GM13976 (cell line): ENCODE results near the gene ENAH.

Experiments
- DNase-seq: peaks from one replicate; pipeline ENCODE4 v3.0.0; 2012; ENCODE audit warnings: low spot score
- in situ Hi-C: fragments of 300-500 bp; cut with MboI; formaldehyde crosslinking; loops from one replicate; pipeline ENCODE4 v1.12.0; 2022; ENCODE audit warnings: low sequenced_read_pairs, mixed read lengths, inconsistent platforms; ENCODE audit not compliant: unreplicated experiment
- TF ChIP-seq, protein P1 (sequence below): IDR thresholded peaks from 2 replicates; pipeline ENCODE4 v1.5.1; 2012; ENCODE audit warnings: borderline replicate concordance, mild to moderate bottlenecking; ENCODE audit not compliant: insufficient read depth; ENCODE audit errors: extremely low read depth, missing control alignments, control extremely low read depth

Gene ENAH

DNA sequence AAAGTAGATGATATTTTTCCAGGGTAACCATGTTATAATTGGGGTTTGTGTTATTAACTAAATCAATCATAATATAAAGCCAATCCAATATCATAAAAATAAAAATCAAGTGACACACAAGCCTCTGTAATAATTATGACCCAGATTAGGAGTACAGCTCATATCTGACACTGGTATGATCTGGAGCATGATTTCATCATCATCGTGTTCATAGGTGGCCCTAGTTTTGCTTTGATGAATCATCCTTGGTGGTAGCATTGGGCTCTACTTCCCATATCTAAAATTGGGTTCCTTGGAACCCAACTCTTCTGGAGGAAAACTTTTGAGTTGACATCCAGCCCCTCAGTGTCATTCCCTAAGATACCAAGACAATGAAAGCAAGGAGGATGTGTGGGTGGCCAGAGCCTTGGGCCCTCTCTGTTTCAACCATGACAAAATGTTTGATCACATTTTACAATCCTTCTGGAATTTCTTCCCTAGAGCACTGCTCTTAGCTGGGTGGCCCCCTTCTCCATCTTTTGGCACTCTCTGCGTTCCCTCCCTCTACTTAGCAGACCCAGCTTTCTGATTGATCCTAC lies 37.0 kb upstream of the ENAH start:
- in situ Hi-C loops, result no loop called here
- TF ChIP-seq, protein P1, sequence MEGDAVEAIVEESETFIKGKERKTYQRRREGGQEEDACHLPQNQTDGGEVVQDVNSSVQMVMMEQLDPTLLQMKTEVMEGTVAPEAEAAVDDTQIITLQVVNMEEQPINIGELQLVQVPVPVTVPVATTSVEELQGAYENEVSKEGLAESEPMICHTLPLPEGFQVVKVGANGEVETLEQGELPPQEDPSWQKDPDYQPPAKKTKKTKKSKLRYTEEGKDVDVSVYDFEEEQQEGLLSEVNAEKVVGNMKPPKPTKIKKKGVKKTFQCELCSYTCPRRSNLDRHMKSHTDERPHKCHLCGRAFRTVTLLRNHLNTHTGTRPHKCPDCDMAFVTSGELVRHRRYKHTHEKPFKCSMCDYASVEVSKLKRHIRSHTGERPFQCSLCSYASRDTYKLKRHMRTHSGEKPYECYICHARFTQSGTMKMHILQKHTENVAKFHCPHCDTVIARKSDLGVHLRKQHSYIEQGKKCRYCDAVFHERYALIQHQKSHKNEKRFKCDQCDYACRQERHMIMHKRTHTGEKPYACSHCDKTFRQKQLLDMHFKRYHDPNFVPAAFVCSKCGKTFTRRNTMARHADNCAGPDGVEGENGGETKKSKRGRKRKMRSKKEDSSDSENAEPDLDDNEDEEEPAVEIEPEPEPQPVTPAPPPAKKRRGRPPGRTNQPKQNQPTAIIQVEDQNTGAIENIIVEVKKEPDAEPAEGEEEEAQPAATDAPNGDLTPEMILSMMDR, result no peak
- DNase-seq, result no peak

DNA sequence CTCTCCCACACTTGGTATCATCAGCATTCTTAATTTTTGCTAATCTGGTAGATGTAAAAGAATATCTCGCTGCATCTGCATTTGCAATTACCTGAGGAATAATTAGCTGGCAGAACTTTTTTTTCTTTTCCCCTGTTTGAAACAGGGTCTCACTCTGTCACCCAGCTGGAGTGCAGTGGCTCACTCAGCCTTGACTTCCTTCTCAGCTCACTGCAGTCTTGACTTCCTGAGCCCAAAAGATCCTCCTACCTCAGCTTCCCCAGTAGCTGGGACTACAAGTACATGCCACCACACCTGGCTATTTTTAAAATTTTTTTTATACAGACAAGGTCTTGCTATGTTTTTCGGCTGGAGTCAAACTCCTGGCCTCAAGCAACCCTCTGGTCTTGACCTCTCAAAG lies 35.4 kb upstream of the ENAH start:
- no peak for DNase-seq
- TF ChIP-seq, protein P1, result no peak
- in situ Hi-C loops, result no loop called here

DNA sequence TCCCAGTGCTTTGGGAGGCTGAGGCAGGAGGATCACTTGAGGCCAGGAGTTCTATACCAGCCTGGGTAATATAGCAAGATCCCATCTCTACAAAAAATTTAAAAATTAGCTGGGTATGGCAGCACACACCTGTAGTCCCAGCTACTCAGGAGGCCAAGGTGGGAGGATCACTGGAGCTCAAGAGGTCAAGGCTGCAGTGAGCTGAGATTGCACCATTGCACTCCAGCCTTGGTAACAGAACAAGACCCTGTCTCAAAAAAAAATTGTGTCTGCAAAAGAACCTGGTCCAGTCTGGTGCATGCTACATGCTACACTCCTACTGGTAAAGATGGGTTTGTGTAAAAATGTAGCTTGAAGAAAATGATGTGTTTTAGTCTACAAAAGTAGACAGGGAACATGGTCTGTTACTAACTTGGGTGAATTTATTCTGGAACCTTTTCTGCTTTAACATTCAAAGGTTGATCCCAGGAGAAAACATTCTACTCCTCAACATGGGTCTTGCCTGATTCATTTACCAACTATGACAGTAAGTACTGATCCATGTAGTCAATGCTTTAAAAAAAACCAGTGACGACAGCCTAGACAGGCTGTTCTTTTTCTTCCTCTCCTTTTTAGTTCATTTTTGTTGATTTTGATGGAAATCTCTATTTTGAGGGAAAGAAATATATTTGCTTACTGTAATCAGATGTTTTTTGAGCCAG lies 32.7 kb upstream of the ENAH start:
- no peak for DNase-seq
- TF ChIP-seq, protein P1, result no peak
- in situ Hi-C loops, result no loop called here

DNA sequence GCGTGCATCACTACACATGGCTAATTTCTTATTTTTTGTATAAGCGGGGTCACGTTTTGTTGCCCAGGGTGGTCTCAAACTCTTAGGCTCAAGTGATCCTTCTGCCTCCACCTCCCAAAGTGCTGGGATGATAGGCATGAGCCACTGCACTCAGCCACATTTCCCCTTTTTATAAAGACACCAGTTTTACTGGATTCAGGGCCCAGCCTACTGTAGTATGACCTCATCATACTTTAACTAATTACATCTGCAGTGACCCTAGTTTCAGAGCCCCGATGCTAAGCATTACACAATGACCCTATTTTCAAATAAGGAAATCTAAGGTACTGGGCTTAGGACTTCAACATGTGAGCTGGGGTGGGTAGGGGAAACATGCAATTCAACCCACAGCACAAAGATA lies 31.8 kb upstream of the ENAH start:
- in situ Hi-C loops, result no loop called here
- TF ChIP-seq, protein P1, result no peak
- DNase-seq, result no peak

DNA sequence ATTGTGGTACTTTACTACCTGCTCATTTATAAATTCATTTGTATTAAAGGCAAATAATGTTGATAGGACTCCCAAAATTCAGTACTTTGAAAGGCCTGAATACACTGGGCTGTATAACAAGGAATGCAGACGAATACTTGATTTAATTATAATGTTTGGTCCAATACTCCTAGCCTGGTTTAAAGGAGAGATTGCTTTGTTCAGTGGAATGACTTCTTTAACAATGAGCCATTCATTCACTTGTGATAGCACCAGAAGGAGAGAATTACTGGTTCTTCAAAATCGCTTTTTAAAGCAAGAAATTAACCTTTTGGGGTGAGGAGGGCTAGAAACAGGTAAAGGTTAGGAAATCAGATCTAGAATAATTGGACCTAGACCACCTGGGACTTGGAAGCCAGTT lies 28.3 kb upstream of the ENAH start:
- in situ Hi-C loops, result no loop called here
- TF ChIP-seq, protein P1, result no peak

DNA sequence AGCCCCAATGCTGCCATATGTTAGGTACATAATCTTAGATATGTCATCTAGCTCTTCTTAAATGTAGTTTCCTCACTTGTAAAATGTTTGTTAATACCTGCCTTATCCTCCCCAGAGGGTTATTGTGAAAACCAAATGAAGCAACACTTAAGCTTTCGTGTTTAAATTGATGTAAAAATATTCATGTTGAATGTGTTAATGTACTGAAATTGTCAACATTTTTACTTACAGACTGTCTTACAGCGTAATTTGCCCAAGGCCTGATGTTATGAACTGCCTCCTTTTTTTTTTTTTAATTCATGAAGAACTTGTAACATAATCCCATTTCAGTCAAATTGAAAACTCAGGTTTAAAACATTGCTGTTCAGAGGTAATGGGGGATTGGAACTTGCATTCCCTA lies 25.6 kb upstream of the ENAH start:
- in situ Hi-C loops, result no loop called here
- TF ChIP-seq, protein P1, result no peak
- no peak for DNase-seq

More for the DNA sequence above, 28.3 kb upstream of the ENAH start:
- no peak for DNase-seq
